Kidney (tissue), 14 donors: ENCODE results near the gene NONO. TPM values are rescaled to one million over a fixed set of nuclear protein-coding genes. Genes with fewer than 3 reads are reported as not detected.
"Not testable (repeated sequence)": the region's sequence is repeated elsewhere in the genome, so short reads cannot be mapped to it uniquely, and the experiment has no call there.

ENCODE experiments used
- DNase-seq, 5 donors: peaks; one replicate each; pipeline ENCODE4 v3.0.0-alpha.2; 2013 to 2020
- FAIRE-seq: peaks from 2 replicates; lab custom pipeline; 2012; peaks lifted over from hg19 to GRCh38; lab: Jason Lieb, UNC
- H3K27ac ChIP-seq, 2 donors: one replicate each; pipeline ENCODE4 v1.7.0; 2013; ENCODE audit warnings: low read depth in 2 of 2, low read length in 2 of 2, inconsistent platforms in 1 of 2
- H3K27me3 ChIP-seq: one replicate; pipeline ENCODE4 v1.7.1; 2013; ENCODE audit warnings: low read length, inconsistent platforms; ENCODE audit not compliant: control insufficient read depth, insufficient read depth
- H3K36me3 ChIP-seq, 3 donors: one replicate each; pipeline versions ENCODE4 v1.7.0 to v1.7.1; 2013; ENCODE audit warnings: low read length in 3 of 3, control low read depth in 1 of 3, inconsistent platforms in 1 of 3; ENCODE audit not compliant: insufficient read depth in 3 of 3, control insufficient read depth in 2 of 3
- H3K4me1 ChIP-seq, 3 donors: one replicate each; pipeline versions ENCODE4 v1.7.0 to v1.7.1; 2013; ENCODE audit warnings: low read length in 3 of 3, inconsistent platforms in 1 of 3, low read depth in 1 of 3; ENCODE audit not compliant: control insufficient read depth in 2 of 3, insufficient read depth in 2 of 3
- H3K4me3 ChIP-seq, 3 donors: one replicate each; pipeline versions ENCODE4 v1.7.0 to v1.8.1; 2013; ENCODE audit warnings: low read length in 3 of 3, control low read depth in 1 of 3, inconsistent platforms in 1 of 3
- H3K9ac ChIP-seq, 3 donors: one replicate each; pipeline versions ENCODE4 v1.7.0 to v1.7.1; 2013; ENCODE audit warnings: low read length in 3 of 3, control low read depth in 1 of 3, inconsistent platforms in 1 of 3
- H3K9me3 ChIP-seq, 3 donors: one replicate each; pipeline versions ENCODE4 v1.7.0 to v1.7.1; 2013; ENCODE audit warnings: low read length in 3 of 3, control low read depth in 1 of 3, inconsistent platforms in 1 of 3; ENCODE audit not compliant: control insufficient read depth in 2 of 3, insufficient read depth in 1 of 3
- CTCF ChIP-seq: IDR thresholded peaks from 3 replicates; pipeline ENCODE4 v1.5.1; 2012; ENCODE audit warnings: mild to moderate bottlenecking, moderate library complexity, borderline replicate concordance; ENCODE audit not compliant: insufficient read depth; ENCODE audit errors: extremely low read depth
- intact Hi-C: fragments of 100-400 bp; cut with DNase I; formaldehyde crosslinking; loops from one replicate; pipeline ENCODE4 v1.11.1; 2022
- polyA plus RNA-seq: library from polyadenylated mRNA; stranded (reverse); fragments of 350-450 nt; fragmentation: Illumina TruSeq; extraction: RNeasy Lipid Tissue Mini Kit (QIAGEN cat#74804); gene quantifications from one replicate; pipeline ENCODE4 v1.2.3, GENCODE V29; 2014; ENCODE audit warnings: low read depth, low replicate concordance; ENCODE audit not compliant: insufficient read depth
- total RNA-seq: library from RNA; stranded (reverse); fragmentation: NEBNext Ultra II Directional; extraction: Animal tissue kit (Norgen Biotek cat#: 25700); gene quantifications from one replicate; pipeline ENCODE4 v1.2.1, GENCODE V29; 2021
- donor health status: control.
- donor health status: control.
- donor health status: control.
- donor health status: control.
- donor health status: control.
- donor health status: DM: yes; HTN: yes; CAD: no.
- donor health status: Normal renal cell carcinoma (clear cell type).

NONO gene
- total and polyA plus RNA-seq, 2 donors from 2014 or later = 126 to 225 TPM

GRCh38 chrX:71315917-71316316, 32.5 kb downstream of the NONO start:
- no peak overlapping the region for H3K9ac ChIP-seq
- no peak for TF ChIP-seq CTCF
- no peaks in the 10 kb centered on the region for H3K36me3 ChIP-seq
- H3K9me3 ChIP-seq = no peaks in the 10 kb centered on the region
- intact Hi-C loops = no loop called here
- no peak overlapping the region for H3K27ac ChIP-seq
- FAIRE-seq (no peak), DNase-seq (no peak)
- no peak overlapping the region for H3K4me3 ChIP-seq
- H3K27me3 ChIP-seq = no peaks in the 10 kb centered on the region
- no peaks in the 10 kb centered on the region for H3K4me1 ChIP-seq

GRCh38 chrX:71316959-71317358, 33.5 kb downstream of the NONO start:
- H3K4me3 ChIP-seq, H3K27ac ChIP-seq, intact Hi-C loops, H3K4me1 ChIP-seq, H3K36me3 ChIP-seq, FAIRE-seq, DNase-seq, H3K27me3 ChIP-seq, H3K9ac ChIP-seq, H3K9me3 ChIP-seq: not testable (repeated sequence)

GRCh38 chrX:71320126-71320525, 36.7 kb downstream of the NONO start:
- no peaks in the 10 kb centered on the region for H3K27me3 ChIP-seq
- FAIRE-seq (no peak), DNase-seq (peak in 1 of 5 donors; percentile 4)
- no peaks in the 10 kb centered on the region for H3K9me3 ChIP-seq
- no peaks in the 10 kb centered on the region for H3K36me3 ChIP-seq
- no peak overlapping the region for H3K9ac ChIP-seq
- intact Hi-C loops = no loop called here
- no peak for TF ChIP-seq CTCF
- no peak overlapping the region for H3K27ac ChIP-seq
- H3K4me1 ChIP-seq = no peaks in the 10 kb centered on the region
- no peak overlapping the region for H3K4me3 ChIP-seq

- intact Hi-C loops = no loop called here
- no peak for TF ChIP-seq CTCF
Observed at GRCh38 chrX:71321731-71322130, 38.3 kb downstream of the NONO start.

DNA sequence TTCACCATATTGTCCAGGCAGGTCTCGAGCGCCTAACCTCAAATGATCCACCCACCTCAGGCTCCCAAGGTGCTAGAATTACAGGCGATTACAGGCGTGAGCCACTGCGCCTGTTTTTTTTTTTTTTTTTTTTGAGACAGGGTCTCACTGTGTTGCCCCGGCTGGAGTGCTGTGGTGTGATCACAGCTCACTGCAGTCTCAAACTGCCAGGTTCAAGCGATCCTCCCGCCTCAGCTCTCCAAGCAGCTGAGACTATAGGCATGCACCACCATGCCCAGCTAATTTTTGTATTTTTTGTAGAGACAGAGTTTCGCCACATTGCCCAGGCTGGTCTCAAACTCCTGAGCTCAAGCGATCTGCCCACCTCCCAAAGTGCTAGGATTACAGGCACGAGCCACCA, 41.0 kb downstream of the NONO start:
- intact Hi-C loops, FAIRE-seq: not testable (repeated sequence)

More at GRCh38 chrX:71321731-71322130, 38.3 kb downstream of the NONO start:
- DNase-seq (peak in 1 of 5 donors; percentile 53), FAIRE-seq (no peak)
- Histone ChIP-seq H3K4me3 (no peak overlapping the region), H3K27me3 (no peaks in the 10 kb centered on the region), H3K27ac (no peak overlapping the region), H3K9me3 (no peaks in the 10 kb centered on the region), H3K4me1 (no peaks in the 10 kb centered on the region), H3K36me3 (no peaks in the 10 kb centered on the region), H3K9ac (no peak overlapping the region)

More for the DNA sequence above, 41.0 kb downstream of the NONO start:
- H3K4me1 ChIP-seq, DNase-seq, H3K9me3 ChIP-seq, H3K27me3 ChIP-seq, H3K4me3 ChIP-seq, H3K36me3 ChIP-seq, H3K9ac ChIP-seq, H3K27ac ChIP-seq: not testable (repeated sequence)
